ENCODE results near the gene CCDC183.

Gene CCDC183

DNA sequence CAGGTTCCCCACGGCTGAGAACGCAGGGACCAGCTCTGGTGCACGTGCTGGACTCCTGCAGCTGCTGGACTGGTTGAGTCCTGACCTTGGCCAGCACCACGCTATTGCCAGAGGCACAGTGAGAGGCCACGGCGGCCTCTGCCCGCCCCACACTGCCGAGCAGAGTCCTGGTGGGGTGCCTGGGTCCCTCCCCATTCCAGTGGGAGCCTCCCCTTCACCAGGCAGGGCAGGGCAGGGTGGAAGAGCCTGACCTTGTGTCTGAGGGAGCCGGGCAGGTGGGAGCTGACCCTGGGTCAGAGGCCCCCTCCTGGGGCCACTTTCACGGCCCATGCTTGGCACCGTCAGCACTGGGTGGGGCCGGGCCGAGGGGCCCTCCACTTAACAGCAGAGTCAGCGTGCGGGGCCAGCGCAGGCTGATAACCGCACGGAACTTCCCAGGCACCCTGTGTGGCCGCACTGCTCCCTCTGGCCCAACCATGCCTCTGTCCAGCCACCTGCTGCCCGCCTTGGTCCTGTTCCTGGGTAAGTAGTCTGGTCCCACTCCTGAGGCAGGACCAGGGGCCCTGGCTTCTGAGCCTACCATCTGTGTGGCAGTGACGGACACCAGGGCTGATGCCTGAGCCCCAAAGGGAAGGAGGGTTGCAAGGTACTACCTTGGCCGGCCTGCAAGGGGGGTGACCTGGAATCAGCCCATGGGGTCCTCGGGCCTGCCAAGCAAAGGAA, 56.0 kb downstream of the CCDC183 start, which contains the start of gene MAMDC4:
Gene MAMDC4, plus strand, starts transcription at position 406 of the 723 bp plus-strand sequence. Its CDS starts 71 bp downstream, at position 477.
- DNase-seq: no peak

- no peak for DNase-seq
Measured at GRCh38 chr9:136852664-136853595, 56.8 kb downstream of the CCDC183 start.

- DNase-seq: no peak
Measured at GRCh38 chr9:136853596-136854112, 57.5 kb downstream of the CCDC183 start.

GRCh38 chr9:136854113-136854841, 58.1 kb downstream of the CCDC183 start:
- DNase-seq: no peak

GRCh38 chr9:136854842-136855460, 58.8 kb downstream of the CCDC183 start:
- DNase-seq: no peak

- no peak for DNase-seq
Measured at GRCh38 chr9:136855461-136856078, 59.4 kb downstream of the CCDC183 start.

- no peak for DNase-seq
Measured at GRCh38 chr9:136856079-136856476, 59.9 kb downstream of the CCDC183 start.

DNA sequence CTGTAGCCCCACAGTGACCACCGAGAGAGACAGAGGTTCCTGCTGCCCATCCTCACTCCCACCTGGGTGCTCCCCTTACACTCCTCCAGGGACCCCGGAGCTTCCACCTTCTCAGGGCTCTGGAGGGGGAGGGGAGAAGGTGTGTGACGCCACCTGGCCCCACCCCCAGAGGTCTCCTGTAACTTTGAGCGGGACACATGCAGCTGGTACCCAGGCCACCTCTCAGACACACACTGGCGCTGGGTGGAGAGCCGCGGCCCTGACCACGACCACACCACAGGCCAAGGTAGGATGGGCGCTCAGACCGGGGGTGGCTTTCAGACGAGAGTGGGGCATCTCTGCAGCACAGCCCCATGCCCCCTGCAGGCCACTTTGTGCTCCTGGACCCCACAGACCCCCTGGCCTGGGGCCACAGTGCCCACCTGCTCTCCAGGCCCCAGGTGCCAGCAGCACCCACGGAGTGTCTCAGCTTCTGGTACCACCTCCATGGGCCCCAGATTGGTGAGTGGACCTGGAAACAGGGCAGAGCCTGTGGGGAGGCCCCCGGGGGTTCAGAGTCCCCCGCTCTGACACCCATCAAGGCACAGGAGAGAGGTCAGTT, 60.5 kb downstream of the CCDC183 start:
- DNase-seq: no peak

DNA sequence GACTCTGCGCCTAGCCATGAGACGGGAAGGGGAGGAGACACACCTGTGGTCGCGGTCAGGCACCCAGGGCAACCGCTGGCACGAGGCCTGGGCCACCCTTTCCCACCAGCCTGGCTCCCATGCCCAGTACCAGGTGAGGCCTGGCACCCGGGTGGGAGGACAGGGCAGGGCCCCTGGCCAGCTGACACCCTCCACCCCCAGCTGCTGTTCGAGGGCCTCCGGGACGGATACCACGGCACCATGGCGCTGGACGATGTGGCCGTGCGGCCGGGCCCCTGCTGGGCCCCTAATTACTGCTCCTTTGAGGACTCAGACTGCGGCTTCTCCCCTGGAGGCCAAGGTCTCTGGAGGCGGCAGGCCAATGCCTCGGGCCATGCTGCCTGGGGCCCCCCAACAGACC, 61.0 kb downstream of the CCDC183 start:
- no peak for DNase-seq
